Left ventricle myocardium inferior (tissue), 1 donor: ENCODE results near the gene EEA1. TPM values are rescaled to one million over a fixed set of nuclear protein-coding genes. Genes with fewer than 3 reads are reported as not detected.

Experiments
- DNase-seq: peaks from one replicate; pipeline ENCODE4 v3.0.0-alpha.2; 2020
- H3K27ac ChIP-seq: fragments of 200-600 bp; replicated peaks from 2 replicates; pipeline ENCODE4 v1.8.0; 2021
- H3K27me3 ChIP-seq: fragments of 200-600 bp; 2 replicates; pipeline ENCODE4 v1.8.0; 2021; ENCODE audit warnings: low read depth
- H3K36me3 ChIP-seq: fragments of 200-600 bp; 2 replicates; pipeline ENCODE4 v1.8.0; 2021
- H3K4me1 ChIP-seq: fragments of 200-600 bp; 2 replicates; pipeline ENCODE4 v1.8.0; 2021
- H3K4me3 ChIP-seq: fragments of 200-600 bp; 2 replicates; pipeline ENCODE4 v1.8.0; 2021; ENCODE audit warnings: mild to moderate bottlenecking, moderate library complexity
- H3K9me3 ChIP-seq: fragments of 200-600 bp; replicated peaks from 2 replicates; pipeline ENCODE4 v1.8.0; 2021
- intact Hi-C: fragments of 100-400 bp; cut with micrococcal nuclease; formaldehyde crosslinking; loops from one replicate; pipeline ENCODE4 v1.11.0; 2022
- total RNA-seq: library from RNA; stranded (reverse); fragmentation: NEBNext Ultra II Directional; extraction: Animal tissue kit (Norgen Biotek cat#: 25700); gene quantifications from one replicate; pipeline ENCODE4 v1.2.1, GENCODE V29; 2021
- TF ChIP-seq, protein P1 (sequence below): fragments of 200-600 bp; IDR thresholded peaks from 2 replicates; pipeline ENCODE4 v1.8.0; 2021; ENCODE audit warnings: antibody characterized with exemption, mild to moderate bottlenecking, borderline replicate concordance
- donor health status: DM: no; HTN: yes; CAD: no; lungs with severe emphysema.

EEA1 gene
- total RNA-seq, 1 donor from 2014 or later, result 23.9 TPM

DNA sequence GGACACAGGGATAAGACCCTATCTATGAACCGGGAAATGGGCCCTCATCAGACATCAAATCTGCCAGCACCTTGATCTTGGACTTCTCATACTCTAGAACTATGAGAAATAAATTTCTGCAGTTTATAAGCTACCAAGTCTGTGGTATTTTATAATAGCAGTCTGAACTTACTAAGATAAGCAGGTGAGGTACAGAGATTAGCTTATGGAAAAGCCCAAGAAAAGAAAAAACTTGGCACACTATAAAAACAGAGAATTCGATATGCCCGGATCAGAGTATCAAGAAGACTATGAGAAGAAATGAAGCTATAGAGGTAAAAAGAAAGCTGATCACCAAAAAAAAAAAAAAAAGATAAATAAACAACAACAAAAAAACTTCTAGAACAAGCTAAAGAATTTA lies 52.6 kb downstream of the EEA1 start:
- intact Hi-C loops, result no loop called here

DNA sequence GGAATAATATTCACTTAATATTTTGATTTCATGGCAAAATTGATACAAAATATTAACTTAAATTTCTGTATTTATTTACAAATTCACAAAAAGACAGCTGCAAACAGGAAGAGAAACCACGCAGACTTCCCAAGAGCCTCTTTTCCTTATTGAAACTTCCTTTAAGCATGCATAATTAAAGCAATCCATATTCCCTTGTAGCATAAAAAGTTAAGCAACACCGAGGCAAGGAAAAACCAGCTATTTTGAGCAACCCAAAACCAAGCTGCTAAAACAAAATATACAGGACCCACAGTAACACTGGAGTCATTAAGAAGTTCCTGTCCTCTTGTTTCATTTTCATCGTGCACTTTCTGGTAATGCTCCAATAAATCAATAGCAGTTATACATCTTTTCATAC lies 58.0 kb downstream of the EEA1 start:
- DNase-seq, result no peak
- intact Hi-C loops, result no loop called here
- Histone ChIP-seq H3K27ac (no peak overlapping the region), H3K4me3 (no peak overlapping the region), H3K27me3 (no peaks in the 10 kb centered on the region), H3K9me3 (no peaks in the 10 kb centered on the region), H3K4me1 (peaks cover 19% of the 10 kb centered on the region), H3K36me3 (no peaks in the 10 kb centered on the region)
- TF ChIP-seq, protein P1, sequence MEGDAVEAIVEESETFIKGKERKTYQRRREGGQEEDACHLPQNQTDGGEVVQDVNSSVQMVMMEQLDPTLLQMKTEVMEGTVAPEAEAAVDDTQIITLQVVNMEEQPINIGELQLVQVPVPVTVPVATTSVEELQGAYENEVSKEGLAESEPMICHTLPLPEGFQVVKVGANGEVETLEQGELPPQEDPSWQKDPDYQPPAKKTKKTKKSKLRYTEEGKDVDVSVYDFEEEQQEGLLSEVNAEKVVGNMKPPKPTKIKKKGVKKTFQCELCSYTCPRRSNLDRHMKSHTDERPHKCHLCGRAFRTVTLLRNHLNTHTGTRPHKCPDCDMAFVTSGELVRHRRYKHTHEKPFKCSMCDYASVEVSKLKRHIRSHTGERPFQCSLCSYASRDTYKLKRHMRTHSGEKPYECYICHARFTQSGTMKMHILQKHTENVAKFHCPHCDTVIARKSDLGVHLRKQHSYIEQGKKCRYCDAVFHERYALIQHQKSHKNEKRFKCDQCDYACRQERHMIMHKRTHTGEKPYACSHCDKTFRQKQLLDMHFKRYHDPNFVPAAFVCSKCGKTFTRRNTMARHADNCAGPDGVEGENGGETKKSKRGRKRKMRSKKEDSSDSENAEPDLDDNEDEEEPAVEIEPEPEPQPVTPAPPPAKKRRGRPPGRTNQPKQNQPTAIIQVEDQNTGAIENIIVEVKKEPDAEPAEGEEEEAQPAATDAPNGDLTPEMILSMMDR, result no peak

More for the DNA sequence above, 52.6 kb downstream of the EEA1 start:
- Histone ChIP-seq H3K36me3 (peaks cover 31% of the 10 kb centered on the region), H3K27ac (no peak overlapping the region), H3K27me3 (no peaks in the 10 kb centered on the region), H3K4me3 (no peak overlapping the region), H3K4me1 (no peaks in the 10 kb centered on the region), H3K9me3 (peaks cover 15% of the 10 kb centered on the region)
- no peak for DNase-seq
- TF ChIP-seq, protein P1, result no peak

DNA sequence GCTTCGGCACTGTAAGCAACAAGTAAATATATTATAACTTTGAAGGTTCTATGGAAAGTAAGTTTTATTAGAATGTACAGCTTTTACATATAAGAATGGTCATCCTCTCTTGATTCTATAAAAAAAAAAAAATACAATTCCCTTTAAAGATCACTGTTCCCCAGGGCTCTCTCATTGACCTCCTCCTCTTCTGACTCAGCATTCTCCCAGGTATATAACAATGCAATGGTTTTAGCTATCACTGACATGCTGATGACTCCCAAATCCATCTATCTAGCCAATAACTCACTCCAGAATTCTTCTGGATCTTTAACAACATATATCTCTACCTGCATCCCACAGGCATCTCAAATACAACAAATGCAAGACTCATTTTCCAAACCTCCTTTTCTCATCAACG lies 62.7 kb downstream of the EEA1 start:
- TF ChIP-seq, protein P1, result no peak
- H3K36me3 ChIP-seq, result peaks cover 21% of the 10 kb centered on the region
- no peaks in the 10 kb centered on the region for H3K27me3 ChIP-seq
- no peak overlapping the region for H3K27ac ChIP-seq
- no peaks in the 10 kb centered on the region for H3K9me3 ChIP-seq
- H3K4me3 ChIP-seq, result no peak overlapping the region
- DNase-seq, result no peak
- peaks cover 18% of the 10 kb centered on the region for H3K4me1 ChIP-seq
- intact Hi-C loops, result no loop called here

DNA sequence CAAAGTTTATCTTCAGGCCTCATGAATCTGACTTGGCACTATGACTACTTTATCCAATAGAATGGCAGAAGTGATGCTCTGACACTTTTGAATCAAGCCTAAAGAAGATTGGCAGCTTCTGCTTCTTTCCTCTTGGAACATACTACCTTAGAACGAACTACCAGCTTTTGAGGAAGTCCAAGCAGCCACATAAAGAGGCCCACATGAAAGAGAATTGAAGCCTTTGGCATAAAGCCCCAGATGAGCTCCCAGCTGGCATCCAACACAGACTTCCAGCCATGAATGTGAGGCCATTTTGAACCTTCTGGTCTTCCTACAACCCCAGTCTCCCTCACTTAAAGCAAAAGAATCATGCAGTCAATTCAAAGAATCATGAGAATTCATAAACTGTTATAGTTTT lies 65.8 kb downstream of the EEA1 start:
- intact Hi-C loops, result no loop called here
- TF ChIP-seq, protein P1, result no peak
- no peak for DNase-seq
- H3K27me3 ChIP-seq, result no peaks in the 10 kb centered on the region
- H3K4me3 ChIP-seq, result no peak overlapping the region
- peaks cover 21% of the 10 kb centered on the region for H3K36me3 ChIP-seq
- no peaks in the 10 kb centered on the region for H3K9me3 ChIP-seq
- H3K27ac ChIP-seq, result no peak overlapping the region
- H3K4me1 ChIP-seq, result peaks cover 20% of the 10 kb centered on the region

DNA sequence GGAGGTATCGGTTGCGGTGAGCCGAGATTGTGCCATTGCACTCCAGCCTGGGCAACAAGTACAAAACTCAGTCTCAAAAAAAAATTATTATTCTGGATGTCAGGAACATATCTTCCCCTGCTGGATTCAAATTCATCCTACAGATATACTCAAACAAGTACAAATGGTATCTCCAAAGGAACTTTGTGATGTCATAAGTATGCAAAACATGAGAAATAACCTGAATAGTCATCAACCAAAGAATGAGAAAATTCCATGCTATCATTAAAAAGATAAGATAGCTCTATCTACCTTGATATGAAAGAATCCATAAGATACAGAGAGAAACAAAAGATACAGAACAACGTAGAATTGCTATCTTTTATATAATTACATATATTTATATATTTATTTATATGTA lies 67.7 kb downstream of the EEA1 start:
- Histone ChIP-seq H3K27ac (no peak overlapping the region), H3K4me1 (peaks cover 12% of the 10 kb centered on the region), H3K9me3 (no peaks in the 10 kb centered on the region), H3K4me3 (no peak overlapping the region), H3K36me3 (peaks cover 33% of the 10 kb centered on the region), H3K27me3 (no peaks in the 10 kb centered on the region)
- intact Hi-C loops, result no loop called here
- no peak for DNase-seq
- TF ChIP-seq, protein P1, result no peak

DNA sequence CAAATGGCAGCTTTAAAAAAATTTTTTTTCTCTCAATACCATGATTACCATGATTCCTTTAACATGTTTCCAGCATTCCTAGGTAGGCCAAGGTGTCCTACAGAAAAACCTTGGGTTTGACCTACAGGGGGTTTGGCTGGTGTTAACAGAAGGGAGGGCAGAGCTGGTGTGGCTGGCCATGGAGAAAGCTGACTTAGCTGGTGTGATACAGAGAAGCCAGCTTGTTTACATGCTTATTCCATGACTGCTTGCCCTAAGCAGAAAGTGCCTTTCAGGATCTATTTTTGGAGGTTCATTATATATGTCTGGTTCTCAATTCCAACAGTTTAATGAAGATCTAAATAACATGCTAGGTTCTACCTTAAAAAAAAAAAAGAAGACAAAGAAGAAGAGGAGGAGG lies 68.6 kb downstream of the EEA1 start:
- no peaks in the 10 kb centered on the region for H3K27me3 ChIP-seq
- H3K4me1 ChIP-seq, result peaks cover 12% of the 10 kb centered on the region
- no peak for DNase-seq
- H3K4me3 ChIP-seq, result no peak overlapping the region
- peaks cover 33% of the 10 kb centered on the region for H3K36me3 ChIP-seq
- TF ChIP-seq, protein P1, result no peak
- no peak overlapping the region for H3K27ac ChIP-seq
- intact Hi-C loops, result no loop called here
- H3K9me3 ChIP-seq, result no peaks in the 10 kb centered on the region
